Mucosa of gallbladder (tissue), 1 donor: Measurements from ENCODE around the gene STK10. TPM values are rescaled to one million over a fixed set of nuclear protein-coding genes. Genes with fewer than 3 reads are reported as not detected.
"Not testable (repeated sequence)": the region's sequence is repeated elsewhere in the genome, so short reads cannot be mapped to it uniquely, and the experiment has no call there.

Source experiments
- DNase-seq: peaks from one replicate; pipeline ENCODE4 v3.0.0-alpha.2; 2020; ENCODE audit warnings: low spot score
- total RNA-seq: library from RNA; stranded (reverse); gene quantifications from one replicate; pipeline ENCODE4 v1.2.1, GENCODE V29; 2021
- donor health status: DM: no; HTN: no; CAD: no.

Gene STK10
- total RNA-seq, 1 donor from 2014 or later = 45.1 TPM

GRCh38 chr5:172054611-172055153 is 133.3 kb downstream of the STK10 start:
- DNase-seq = no peak

DNA sequence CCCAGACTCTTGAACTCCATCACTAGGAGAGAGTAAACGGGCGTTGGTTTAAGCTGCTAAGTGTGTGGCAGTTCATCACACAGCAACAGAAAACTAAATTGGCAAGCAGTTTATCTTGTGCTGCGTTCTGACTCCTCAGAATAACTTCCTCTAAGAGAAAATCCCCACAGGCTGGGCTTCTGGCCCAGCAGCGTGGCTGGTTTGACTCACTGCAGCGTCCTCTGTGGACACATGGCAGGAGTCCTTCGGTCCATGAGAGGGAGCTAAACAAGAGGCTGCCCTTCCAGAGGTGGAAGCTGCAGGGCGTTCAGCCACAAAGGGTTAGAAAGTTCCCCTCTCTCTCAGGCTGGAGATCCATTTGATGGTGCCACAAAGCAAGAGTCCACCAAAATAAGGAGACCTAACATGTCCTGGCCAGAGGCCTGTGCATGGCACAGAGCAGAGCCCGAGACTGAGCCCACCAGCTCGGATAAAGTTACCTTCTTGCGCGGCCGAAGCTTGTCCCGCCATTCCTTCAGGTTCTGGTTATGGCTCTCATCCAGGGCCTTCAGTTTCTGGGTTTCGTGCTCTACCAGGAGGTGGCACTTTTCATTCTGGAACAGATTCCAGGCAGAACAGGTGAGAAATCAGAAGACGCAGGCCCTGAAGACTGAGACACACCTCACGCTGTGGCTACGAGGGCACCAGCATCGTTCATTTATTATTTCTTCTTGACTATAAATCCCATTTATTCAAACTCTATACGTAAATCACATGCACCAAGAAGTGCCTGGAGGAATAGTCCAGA is 135.4 kb downstream of the STK10 start:
- peak; percentile 57 for DNase-seq

DNA sequence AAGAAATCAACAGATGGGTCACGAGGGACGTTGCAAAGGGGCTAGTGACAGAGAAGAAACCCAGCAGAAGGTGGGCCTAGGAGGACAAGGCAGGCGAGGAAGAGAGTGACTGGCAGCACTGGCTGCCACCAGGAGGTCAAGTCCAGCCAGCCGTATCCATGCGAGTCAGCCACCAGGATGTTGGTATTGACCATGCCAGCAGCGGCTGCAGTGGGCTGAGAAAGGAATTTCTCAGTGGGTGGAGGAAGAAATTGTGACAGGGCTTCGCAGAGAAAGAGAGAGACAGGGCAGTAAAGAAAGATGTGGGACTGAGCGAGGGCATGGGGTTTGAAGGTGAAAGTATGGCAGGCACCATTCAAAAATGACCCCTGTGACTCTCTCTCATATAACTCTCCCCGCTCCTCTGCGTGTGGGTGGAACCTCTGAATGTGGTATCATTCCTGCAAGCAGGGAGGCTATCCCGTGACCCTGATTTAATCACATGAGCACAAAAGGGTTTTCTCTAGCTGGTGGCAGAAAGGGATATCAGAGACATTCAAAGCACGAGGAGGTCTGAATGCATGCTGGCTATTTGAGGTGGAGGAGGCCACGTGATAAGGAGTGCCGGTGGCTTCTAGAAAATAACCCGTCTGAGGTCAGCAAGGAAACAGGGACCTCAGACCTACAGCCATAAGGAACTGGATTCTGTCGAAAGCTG is 136.2 kb downstream of the STK10 start:
- no peak for DNase-seq

- DNase-seq = no peak
Observed at GRCh38 chr5:172050080-172050479, 137.9 kb downstream of the STK10 start.

GRCh38 chr5:172049226-172049796 is 138.7 kb downstream of the STK10 start:
- no peak for DNase-seq

DNA sequence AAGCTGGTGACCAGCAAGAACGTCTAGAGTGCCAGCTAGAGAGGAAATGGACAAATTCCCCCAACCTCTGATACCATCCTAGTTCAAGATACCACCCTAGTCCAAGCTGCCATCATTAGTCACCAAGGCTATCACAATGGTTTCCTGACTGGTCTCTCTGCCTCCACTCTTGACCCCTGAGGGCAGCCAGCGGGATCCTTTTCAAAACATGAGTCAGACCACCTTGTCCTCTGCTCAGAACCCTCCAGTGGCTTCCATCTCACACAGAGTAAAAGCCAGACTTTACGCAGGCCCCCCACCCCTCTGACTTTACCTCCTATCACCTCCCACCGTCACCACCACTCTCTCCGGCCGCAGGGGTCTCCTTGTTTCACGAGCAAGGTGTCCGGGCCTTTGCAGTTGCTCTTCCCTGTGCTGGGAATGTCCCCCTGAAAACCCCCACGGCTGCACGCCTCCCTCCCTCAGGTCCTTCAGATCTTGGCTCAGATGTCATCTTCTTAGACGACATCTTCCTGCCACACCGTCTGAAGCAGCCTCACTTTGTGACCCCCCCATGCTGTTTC is 139.4 kb downstream of the STK10 start:
- no peak for DNase-seq

GRCh38 chr5:172048170-172048422 is 139.9 kb downstream of the STK10 start:
- no peak for DNase-seq

DNA sequence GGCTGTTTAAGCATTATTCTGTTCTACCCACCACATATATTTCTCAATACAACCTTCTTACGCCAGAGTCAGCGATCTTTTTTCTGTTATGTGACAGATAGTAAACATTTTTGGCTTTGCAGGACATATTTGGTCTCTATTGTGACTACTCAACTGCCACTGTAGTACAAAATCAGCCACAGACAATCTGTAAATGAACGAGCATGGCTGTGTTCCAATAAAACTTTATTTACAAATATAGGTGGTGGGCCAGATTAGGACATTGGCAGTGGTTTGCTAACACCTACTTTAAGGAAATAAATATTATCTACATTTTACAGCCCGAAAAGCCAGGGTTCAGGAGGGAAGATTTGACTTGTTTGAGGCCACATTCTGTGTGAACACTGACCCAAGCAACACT is 141.4 kb downstream of the STK10 start:
- DNase-seq = no peak

GRCh38 chr5:172045315-172045632 is 142.8 kb downstream of the STK10 start:
- DNase-seq = no peak

DNA sequence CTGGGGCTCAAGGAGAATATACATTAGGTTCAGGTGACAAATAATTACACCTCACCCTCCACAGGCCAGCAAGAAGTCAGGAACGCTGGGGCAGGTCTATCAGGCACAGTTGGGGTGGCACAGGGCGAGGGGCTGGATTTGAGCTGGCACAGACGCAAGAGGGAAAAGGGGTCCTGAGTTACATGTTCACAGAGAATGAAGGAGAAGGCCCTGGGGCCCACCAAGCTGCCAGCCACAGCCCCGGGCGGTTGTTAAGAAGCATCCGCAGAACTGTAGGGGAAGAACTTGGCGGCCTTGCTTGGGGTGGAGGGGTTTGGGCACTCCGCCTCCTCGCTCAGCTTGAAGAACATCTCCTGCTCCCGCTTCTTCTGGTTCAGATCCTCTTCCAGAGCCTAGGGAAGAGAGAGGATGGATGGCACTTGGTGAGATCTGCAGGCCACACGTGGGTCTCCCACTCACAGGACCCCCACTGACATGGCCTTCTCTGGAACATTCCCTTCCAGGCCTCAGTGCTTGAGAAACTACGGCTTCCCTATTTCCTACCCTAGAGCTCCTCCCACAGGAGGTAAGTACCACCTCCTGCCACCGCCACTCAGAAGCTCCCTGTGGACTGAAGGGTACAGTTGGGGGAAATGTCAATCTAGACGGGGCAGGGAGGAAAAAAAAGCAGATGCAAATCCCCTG is 143.3 kb downstream of the STK10 start:
- DNase-seq = no peak

DNA sequence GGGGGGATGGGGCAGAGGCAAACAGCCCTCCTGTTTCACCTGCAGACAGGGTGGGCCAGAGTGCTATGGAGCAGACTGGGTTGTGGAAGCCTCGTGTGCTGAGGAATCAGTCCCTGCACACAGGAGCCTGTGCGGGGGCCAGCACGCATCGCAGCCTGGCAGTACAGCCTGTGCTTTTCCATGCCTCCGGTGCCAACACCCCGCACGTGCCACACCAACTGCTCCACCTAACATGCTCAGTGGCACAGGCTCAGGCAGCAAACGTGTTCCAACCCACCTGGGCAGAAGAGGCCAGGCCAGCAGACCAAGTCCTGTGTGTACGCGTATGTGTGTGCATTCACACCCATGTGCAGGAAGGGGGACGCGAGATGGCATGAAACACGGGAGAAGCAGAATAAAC is 144.2 kb downstream of the STK10 start:
- DNase-seq = no peak

DNA sequence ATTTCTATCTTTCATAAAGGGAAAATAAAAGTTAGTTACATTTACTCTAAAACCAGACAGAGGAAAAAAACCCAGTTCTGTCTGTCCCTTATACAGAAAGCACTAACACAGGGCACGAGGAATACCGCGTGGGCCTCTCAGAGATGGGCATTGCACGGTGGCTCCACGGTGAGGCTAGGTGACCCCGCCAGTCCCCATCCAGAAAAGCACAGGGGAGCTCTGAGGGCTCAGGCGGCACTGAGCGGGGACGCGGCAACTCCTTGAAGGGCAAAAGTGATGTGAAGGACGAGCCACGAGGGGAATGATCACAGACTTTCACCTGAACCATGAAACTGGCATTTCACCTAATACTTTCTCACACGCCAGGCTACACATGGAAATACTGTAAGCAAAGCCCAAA is 145.8 kb downstream of the STK10 start:
- no peak for DNase-seq

DNA sequence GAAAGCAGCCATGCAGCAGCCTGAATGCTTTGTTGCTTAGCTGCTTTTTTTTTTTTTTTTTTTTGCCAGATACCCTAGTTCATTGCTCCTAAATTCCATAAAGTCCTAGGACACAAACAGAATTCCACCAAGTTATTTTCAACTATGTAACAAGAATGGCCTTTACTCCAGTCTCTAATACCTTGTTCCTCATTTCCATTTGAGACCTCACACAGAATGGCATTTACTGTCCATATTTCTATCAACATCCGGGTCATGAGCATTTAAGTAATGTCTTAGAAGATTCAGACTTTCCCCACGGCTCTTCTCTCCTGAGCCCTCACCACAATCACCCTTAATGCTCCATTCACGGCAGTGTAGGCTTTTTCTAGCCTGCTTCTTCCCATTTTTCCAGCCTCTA is 149.9 kb downstream of the STK10 start:
- no peak for DNase-seq

DNA sequence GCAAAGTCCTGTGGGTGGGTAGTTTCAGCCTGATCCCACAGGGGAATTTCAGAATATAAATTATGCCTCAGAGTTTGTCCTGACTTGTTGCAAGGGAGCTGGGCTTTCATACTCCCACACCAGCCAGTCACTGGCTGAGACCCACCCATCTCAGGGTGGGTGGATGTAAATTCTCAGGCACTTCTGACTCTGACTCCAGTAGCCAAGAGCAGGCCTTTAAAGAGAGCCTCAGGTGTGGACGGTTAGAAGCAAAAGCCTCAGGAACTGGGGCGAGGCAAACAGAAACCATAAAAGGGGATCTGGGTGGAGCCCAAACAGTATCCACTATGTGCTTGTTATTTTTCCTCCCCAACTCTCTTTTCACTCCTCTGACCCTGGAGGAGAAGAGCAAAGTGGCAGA is 153.0 kb downstream of the STK10 start:
- DNase-seq = no peak

- DNase-seq = no peak
Observed at GRCh38 chr5:172031894-172032461, 156.0 kb downstream of the STK10 start.

DNA sequence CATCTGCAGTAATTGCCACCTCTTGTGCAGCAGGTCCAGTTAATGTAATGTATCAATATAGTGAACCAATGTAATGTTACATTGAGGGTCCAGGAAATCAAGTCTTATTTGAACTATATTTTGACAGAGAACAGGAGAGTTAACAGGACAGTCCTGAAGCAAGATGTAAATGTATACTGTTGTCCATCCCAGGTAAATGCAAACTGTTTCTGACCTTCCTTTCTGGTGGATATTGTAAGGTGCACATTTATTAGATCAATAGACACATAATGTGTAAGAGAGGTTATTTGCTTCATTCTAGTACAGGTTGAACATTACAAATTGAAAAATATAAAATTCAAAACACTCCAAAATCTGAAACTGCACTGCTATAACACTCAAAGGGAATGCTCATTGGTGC is 158.1 kb downstream of the STK10 start:
- DNase-seq = no peak

DNA sequence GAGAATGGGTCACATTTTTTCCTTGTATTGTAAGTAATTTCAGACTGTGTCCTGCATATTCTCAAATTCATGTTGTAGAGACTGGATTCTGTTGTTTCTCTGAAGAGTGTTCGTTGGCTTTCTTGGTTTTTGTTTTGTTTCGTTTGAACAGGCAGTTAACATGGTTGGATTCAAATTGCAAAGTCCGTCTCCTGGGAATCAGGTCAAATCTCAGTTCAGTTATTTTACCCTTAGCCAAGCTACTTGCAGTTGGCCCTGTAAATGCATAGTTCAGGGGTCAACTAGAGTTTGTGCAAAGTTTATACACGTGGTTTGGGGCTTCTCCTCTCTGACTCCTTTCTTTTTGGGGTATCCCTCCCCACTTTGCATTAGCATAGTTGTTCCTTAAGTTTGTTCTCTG is 159.9 kb downstream of the STK10 start:
- no peak for DNase-seq

DNA sequence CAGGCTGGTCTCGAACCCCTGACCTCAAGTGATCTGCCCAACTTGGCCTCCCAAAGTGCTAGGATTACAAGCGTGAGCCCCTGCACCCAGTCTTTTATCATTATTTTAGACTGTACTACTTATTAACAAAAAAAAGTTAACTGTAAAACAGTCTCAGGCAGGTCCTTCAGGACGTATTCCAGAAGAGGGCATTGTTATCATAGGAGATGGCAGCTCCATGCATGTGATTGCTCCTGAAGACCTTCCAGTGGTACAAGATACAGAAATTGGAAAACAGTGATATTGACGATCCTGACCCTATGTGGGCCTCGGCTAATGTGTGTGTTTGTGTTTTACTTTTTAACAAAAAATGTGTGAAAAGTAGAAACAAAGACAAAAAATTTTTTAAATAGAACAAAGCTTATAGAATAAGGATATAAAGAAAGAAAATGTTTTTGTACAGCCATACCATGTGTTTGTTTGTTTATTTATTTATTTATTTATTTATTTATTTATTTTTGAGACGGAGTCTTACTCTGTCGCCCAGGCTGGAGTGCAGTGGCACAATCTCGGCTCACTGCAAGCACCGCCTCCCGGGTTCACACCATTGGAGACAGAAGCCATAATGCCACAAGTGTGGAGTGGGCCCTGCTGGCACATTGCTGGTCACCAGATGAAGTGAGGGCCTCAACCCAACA is 167.8 kb downstream of the STK10 start:
- not testable (repeated sequence) for DNase-seq

DNA sequence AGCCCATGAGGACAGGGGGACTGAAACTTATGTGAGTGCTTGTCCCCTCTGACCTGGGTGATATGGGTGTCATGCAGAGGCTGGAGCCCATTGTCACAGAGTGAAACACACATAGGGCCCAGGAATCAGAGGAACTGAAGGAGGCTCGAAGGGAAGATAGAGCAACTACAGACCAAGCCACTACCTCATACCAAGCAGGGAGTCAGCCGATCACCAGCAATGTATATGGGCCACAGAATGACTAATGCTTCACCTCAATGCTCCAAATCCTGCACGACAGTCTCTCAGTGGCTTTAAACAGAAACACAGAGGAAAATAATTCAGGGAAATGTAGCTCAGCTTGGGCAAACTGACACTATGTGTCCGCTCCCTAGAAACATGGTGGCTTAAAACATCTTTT is 172.7 kb downstream of the STK10 start:
- DNase-seq = no peak

- no peak for DNase-seq
Observed at GRCh38 chr5:172010278-172010677, 177.7 kb downstream of the STK10 start.

GRCh38 chr5:172009536-172010270 is 178.3 kb downstream of the STK10 start:
- no peak for DNase-seq
